IMR-90 (cell line): ENCODE data around the gene ANK3. TPM values are rescaled to one million over a fixed set of nuclear protein-coding genes. Genes with fewer than 3 reads are reported as not detected.

Experiments used
- ATAC-seq: fragments of 200-7000 bp; cut with Tn5 transposase; 2 replicates; pipeline ENCODE4 v1.9.1; 2020; ENCODE audit warnings: low read depth, mild to moderate bottlenecking, moderate library complexity
- BruUV-seq: library from RNA; stranded (reverse); fragments of 400-500 nt; replicated peaks from 2 replicates; lab custom pipeline; 2021; lab: Mats Ljungman, UMichigan
- CTCF ChIA-PET: fragments of 300-600 bp; formaldehyde crosslinking; extraction: SDS; loops from one replicate; lab custom pipeline; 2021; ENCODE audit warnings: antibody characterized with exemption; lab: Yijun Ruan, JAX
- POLR2A ChIA-PET: fragments of 300-600 bp; sonication (Branson Sonifier 250); formaldehyde crosslinking; loops from one replicate; lab custom pipeline; 2022; ENCODE audit warnings: antibody characterized with exemption; ENCODE audit not compliant: unreplicated experiment; lab: Charles Lee
- DNase-seq: peaks from one replicate; pipeline ENCODE4 v3.0.0; 2013
- H2AFZ ChIP-seq: replicated peaks from 2 replicates; pipeline ENCODE3; 2013; ENCODE audit warnings: low read length, mild to moderate bottlenecking; ENCODE audit not compliant: poor library complexity
- H2AK5ac ChIP-seq: 2 replicates; pipeline ENCODE4 v1.6.1; 2013; ENCODE audit warnings: low read depth, low read length, inconsistent platforms
- H2AK9ac ChIP-seq: replicated peaks from 2 replicates; pipeline ENCODE3; 2013; ENCODE audit warnings: mild to moderate bottlenecking, low read depth, low read length, moderate library complexity; ENCODE audit not compliant: poor library complexity
- H2BK120ac ChIP-seq: 2 replicates; pipeline ENCODE4 v1.6.1; 2013; ENCODE audit warnings: low read depth, low read length, inconsistent platforms
- H2BK15ac ChIP-seq: 3 replicates; pipeline ENCODE4 v1.6.1; 2013; ENCODE audit warnings: low read depth, low read length, inconsistent platforms
- H2BK20ac ChIP-seq: 2 replicates; pipeline ENCODE4 v1.6.1; 2013; ENCODE audit warnings: low read depth, mild to moderate bottlenecking, inconsistent platforms, low read length, moderate library complexity
- H2BK5ac ChIP-seq: 2 replicates; pipeline ENCODE4 v1.6.1; 2013; ENCODE audit warnings: mild to moderate bottlenecking, low read depth, low read length, inconsistent platforms; ENCODE audit not compliant: poor library complexity, severe bottlenecking
- H3K14ac ChIP-seq: replicated peaks from 2 replicates; pipeline ENCODE4 v1.6.1; 2013; ENCODE audit warnings: low read depth, low read length, inconsistent platforms
- H3K18ac ChIP-seq: 2 replicates; pipeline ENCODE4 v1.6.1; 2013; ENCODE audit warnings: low read depth, low read length, control low read depth
- H3K23ac ChIP-seq: 2 replicates; pipeline ENCODE4 v1.6.1; 2013; ENCODE audit warnings: low read depth, low read length, inconsistent platforms
- H3K27ac ChIP-seq: 2 replicates; pipeline ENCODE4 v1.5.1; 2013; ENCODE audit warnings: mild to moderate bottlenecking, control low read depth, low read length; ENCODE audit not compliant: insufficient read depth
- H3K27me3 ChIP-seq: 2 replicates; pipeline ENCODE4 v1.6.1; 2013; ENCODE audit warnings: low read length; ENCODE audit not compliant: control insufficient read depth, insufficient read depth
- H3K36me3 ChIP-seq: 2 replicates; pipeline ENCODE4 v1.6.1; 2013; ENCODE audit warnings: low read length, mixed read lengths; ENCODE audit not compliant: control insufficient read depth, insufficient read depth
- H3K4ac ChIP-seq: 2 replicates; pipeline ENCODE4 v1.6.1; 2013; ENCODE audit warnings: low read depth, low read length, inconsistent platforms
- H3K4me1 ChIP-seq: 2 replicates; pipeline ENCODE4 v1.6.1; 2013; ENCODE audit warnings: low read length, mixed read lengths; ENCODE audit not compliant: control insufficient read depth, insufficient read depth
- H3K4me2 ChIP-seq: 2 replicates; pipeline ENCODE4 v1.6.1; 2013; ENCODE audit warnings: low read depth, mild to moderate bottlenecking, control low read depth, low read length, moderate library complexity
- H3K4me3 ChIP-seq: 2 replicates; pipeline ENCODE4 v1.5.1; 2013; ENCODE audit warnings: low read depth, mild to moderate bottlenecking, control low read depth, low read length, moderate library complexity; ENCODE audit not compliant: insufficient read depth
- H3K56ac ChIP-seq: 2 replicates; pipeline ENCODE4 v1.6.1; 2013; ENCODE audit warnings: low read length, inconsistent platforms; ENCODE audit not compliant: insufficient read depth; ENCODE audit errors: extremely low read depth
- H3K79me1 ChIP-seq, 2 experiments: 2 replicates each; pipeline ENCODE4 v1.6.1; 2013; ENCODE audit warnings: low read length in 2 of 2, inconsistent platforms in 1 of 2, low read depth in 1 of 2
- H3K9ac ChIP-seq: 2 replicates; pipeline ENCODE4 v1.6.1; 2013; ENCODE audit warnings: low read depth, low read length, control low read depth
- H3K9me1 ChIP-seq: 2 replicates; pipeline ENCODE4 v1.6.1; 2013; ENCODE audit warnings: low read length, inconsistent platforms; ENCODE audit not compliant: insufficient read depth
- H3K9me3 ChIP-seq: 2 replicates; pipeline ENCODE4 v1.6.1; 2013; ENCODE audit warnings: low read length; ENCODE audit not compliant: control insufficient read depth, insufficient read depth
- H4K20me1 ChIP-seq: 2 replicates; pipeline ENCODE4 v1.6.1; 2013; ENCODE audit warnings: low read length, inconsistent platforms; ENCODE audit not compliant: insufficient read depth
- H4K5ac ChIP-seq: 2 replicates; pipeline ENCODE4 v1.6.1; 2013; ENCODE audit warnings: mild to moderate bottlenecking, low read depth, low read length, control low read depth
- H4K8ac ChIP-seq, 2 experiments: 2 replicates each; pipeline ENCODE4 v1.6.1; 2013; ENCODE audit warnings: low read depth in 2 of 2, low read length in 2 of 2, control low read depth in 1 of 2, inconsistent platforms in 1 of 2
- H4K91ac ChIP-seq: 2 replicates; pipeline ENCODE4 v1.6.1; 2013; ENCODE audit warnings: low read depth, low read length, inconsistent platforms; ENCODE audit not compliant: insufficient read depth
- BHLHE40 ChIP-seq: fragments of 150-350 bp; IDR thresholded peaks from 2 replicates; pipeline ENCODE4 v1.6.1; 2016; ENCODE audit warnings: mild to moderate bottlenecking, low read depth, low read length
- CEBPB ChIP-seq: IDR thresholded peaks from 2 replicates; pipeline ENCODE4 v1.6.1; 2012; ENCODE audit warnings: low read depth, low read length, improper control_type of control experiment
- CHD1 ChIP-seq: IDR thresholded peaks from 2 replicates; pipeline ENCODE4 v1.6.1; 2012; ENCODE audit warnings: low read depth, low read length, improper control_type of control experiment
- FOS ChIP-seq: fragments of 150-350 bp; IDR thresholded peaks from 2 replicates; pipeline ENCODE4 v1.6.1; 2016; ENCODE audit warnings: low read depth, low read length
- MAFK ChIP-seq: IDR thresholded peaks from 2 replicates; pipeline ENCODE4 v1.6.1; 2012; ENCODE audit warnings: low read depth, low read length, improper control_type of control experiment
- MXI1 ChIP-seq: IDR thresholded peaks from 2 replicates; pipeline ENCODE4 v1.6.1; 2012; ENCODE audit warnings: low read depth, mild to moderate bottlenecking, low read length, moderate library complexity, borderline replicate concordance
- USF2 ChIP-seq: fragments of 150-350 bp; IDR thresholded peaks from 2 replicates; pipeline ENCODE4 v1.6.1; 2017; ENCODE audit warnings: mild to moderate bottlenecking, antibody characterized with exemption, low read length, low read depth
- WGBS, 2 experiments: methylation state at CpG; one replicate each; pipeline versions ENCODE4 v1.1.5 to v1.1.7; 2013; ENCODE audit warnings: missing lambda C conversion rate in 2 of 2; ENCODE audit not compliant: insufficient read length in 1 of 2; ENCODE audit errors: extremely low coverage in 2 of 2; 5-methylcytosine and 5-hydroxymethylcytosine counted together
- dilution Hi-C: fragments of 300-500 bp; cut with HindIII; formaldehyde crosslinking; loops from one replicate; pipeline ENCODE4 v1.14.3; 2018; ENCODE audit warnings: low sequenced_read_pairs; ENCODE audit not compliant: unreplicated experiment
- in situ Hi-C: fragments of 300-500 bp; cut with MboI; formaldehyde crosslinking; loops from 3 replicates; pipeline ENCODE4 v1.14.3; 2019; ENCODE audit warnings: low sequenced_read_pairs, inconsistent platforms, mixed read lengths
- intact Hi-C: fragments of 100-400 bp; cut with micrococcal nuclease; formaldehyde crosslinking; loops from 2 replicates; pipeline ENCODE4 v1.10.0; 2022
- polyA plus RNA-seq, 3 experiments: library from polyadenylated mRNA; depleted of rRNA; stranded (reverse); fragments of >200 nt; gene quantifications; 2 replicates each; pipeline ENCODE4 v1.2.3, GENCODE V29; 2012; ENCODE audit warnings: low replicate concordance in 1 of 3
- total RNA-seq: library from RNA; depleted of rRNA; stranded (reverse); fragments of >200 nt; gene quantifications from 2 replicates; pipeline ENCODE4 v1.2.3, GENCODE V29; 2012
- TF ChIP-seq, protein P1 (sequence below): conservative IDR thresholded peaks from 2 replicates; pipeline ENCODE4 v1.5.1; 2012; ENCODE audit warnings: mild to moderate bottlenecking, low read depth, low read length, improper control_type of control experiment

Gene ANK3
- total and polyA plus RNA-seq, 2 of the 4 experiments (the other 2 are of a cell fraction), result 0.63 to 1.8 TPM

GRCh38 chr10:60316029-60316428 is 73.6 kb downstream of the ANK3 start:
- H2BK20ac ChIP-seq, result peak overlapping the region; percentile 58; the same call in 1 of the 2 replicates
- CTCF ChIA-PET, result interaction anchor here (0.8 to 1.0 kb wide), 2 partner anchors 10 to 33 kb away, joined by 3 read pairs; no protein-coding TSS in a partner anchor

More at GRCh38 chr10:60316029-60316428, 73.6 kb downstream of the ANK3 start:
- ATAC-seq, result no peak
- no peak overlapping the region for H2AK5ac ChIP-seq
- intact Hi-C loops (no loop called here), in situ Hi-C loops (no loop called here), dilution Hi-C loops (no loop called here)
- H3K4me1 ChIP-seq, result peaks cover 8% of the 10 kb centered on the region
- no peaks in the 10 kb centered on the region for H4K20me1 ChIP-seq
- H3K9me1 ChIP-seq, result peaks cover 7% of the 10 kb centered on the region; the same call in 1 of the 2 replicates
- no peak overlapping the region for H2AK9ac ChIP-seq
- no peak overlapping the region for H2BK5ac ChIP-seq
- H2AFZ ChIP-seq, result no peak overlapping the region
- no peak overlapping the region for H4K8ac ChIP-seq
- no peak overlapping the region for H3K23ac ChIP-seq
- peak overlapping the region; percentile 42 for H3K4ac ChIP-seq
- BruUV-seq, result no TSS peak
- no peak overlapping the region for H4K5ac ChIP-seq
- no peaks in the 10 kb centered on the region for H3K36me3 ChIP-seq
- DNase-seq, result no peak
- no peak overlapping the region for H3K27ac ChIP-seq
- no peak overlapping the region for H3K9ac ChIP-seq
- no peak for TF ChIP-seq CHD1
- no peak for TF ChIP-seq USF2
- no peak for TF ChIP-seq FOS
- TF ChIP-seq MXI1, result no peak
- TF ChIP-seq CEBPB, result no peak
- TF ChIP-seq BHLHE40, result no peak
- TF ChIP-seq MAFK, result no peak
- TF ChIP-seq, protein P1, sequence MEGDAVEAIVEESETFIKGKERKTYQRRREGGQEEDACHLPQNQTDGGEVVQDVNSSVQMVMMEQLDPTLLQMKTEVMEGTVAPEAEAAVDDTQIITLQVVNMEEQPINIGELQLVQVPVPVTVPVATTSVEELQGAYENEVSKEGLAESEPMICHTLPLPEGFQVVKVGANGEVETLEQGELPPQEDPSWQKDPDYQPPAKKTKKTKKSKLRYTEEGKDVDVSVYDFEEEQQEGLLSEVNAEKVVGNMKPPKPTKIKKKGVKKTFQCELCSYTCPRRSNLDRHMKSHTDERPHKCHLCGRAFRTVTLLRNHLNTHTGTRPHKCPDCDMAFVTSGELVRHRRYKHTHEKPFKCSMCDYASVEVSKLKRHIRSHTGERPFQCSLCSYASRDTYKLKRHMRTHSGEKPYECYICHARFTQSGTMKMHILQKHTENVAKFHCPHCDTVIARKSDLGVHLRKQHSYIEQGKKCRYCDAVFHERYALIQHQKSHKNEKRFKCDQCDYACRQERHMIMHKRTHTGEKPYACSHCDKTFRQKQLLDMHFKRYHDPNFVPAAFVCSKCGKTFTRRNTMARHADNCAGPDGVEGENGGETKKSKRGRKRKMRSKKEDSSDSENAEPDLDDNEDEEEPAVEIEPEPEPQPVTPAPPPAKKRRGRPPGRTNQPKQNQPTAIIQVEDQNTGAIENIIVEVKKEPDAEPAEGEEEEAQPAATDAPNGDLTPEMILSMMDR, result no peak
- H3K14ac ChIP-seq, result no peak overlapping the region
- POLR2A ChIA-PET, result no interaction called here
- no CpG with 5 or more reads among the region's 1 CpG for WGBS, 2 experiments
- H2BK120ac ChIP-seq, result peak overlapping the region; percentile 16
- no peaks in the 10 kb centered on the region for H3K9me3 ChIP-seq
- H3K79me1 ChIP-seq, result no peaks in the 10 kb centered on the region
- H3K56ac ChIP-seq, result no peak overlapping the region
- no peak overlapping the region for H3K4me3 ChIP-seq
- H2BK15ac ChIP-seq, result peak overlapping the region; percentile 42; the same call in 2 of the 3 replicates
- H3K27me3 ChIP-seq, result no peaks in the 10 kb centered on the region
- no peak overlapping the region for H3K18ac ChIP-seq
- no peak overlapping the region; the same call in 1 of the 2 replicates for H4K91ac ChIP-seq
- H3K4me2 ChIP-seq, result no peak overlapping the region
